ENCODE data around the gene LILRA6. TPM values are rescaled to one million over a fixed set of nuclear protein-coding genes. Genes with fewer than 3 reads are reported as not detected.
"Not testable (repeated sequence)": the region's sequence is repeated elsewhere in the genome, so short reads cannot be mapped to it uniquely, and the experiment has no call there.

The LILRA6 gene
- total RNA-seq: 0.63 and 1.1 TPM in 2 replicates

DNA sequence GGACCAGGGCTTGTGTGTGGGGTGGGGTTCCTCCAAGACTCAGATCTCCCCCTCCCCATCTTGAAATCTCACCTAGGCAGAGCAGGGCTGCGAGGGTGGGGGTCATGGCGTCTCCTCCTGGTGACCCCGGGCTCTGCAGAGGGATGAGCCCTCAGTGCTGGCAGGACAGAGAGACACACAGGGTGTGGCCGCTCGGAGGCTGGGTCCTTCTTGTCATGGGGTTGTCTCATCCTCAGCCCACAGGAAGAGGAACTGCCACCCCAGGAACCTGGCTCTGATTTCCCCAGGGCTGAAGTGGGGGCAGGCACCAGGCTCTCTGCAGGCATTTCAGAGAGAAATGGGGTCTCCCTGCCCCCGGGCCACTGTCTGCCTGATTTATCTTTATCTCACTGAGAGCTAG lies at the start of gene LILRA6:
Gene LILRA6 (minus strand): TSS at position 145 of the 400 bp plus-strand sequence.
- intact Hi-C loops (cut with micrococcal nuclease): not testable (repeated sequence)

GRCh38 chr19:54289160-54289559 lies 46.6 kb upstream of the LILRA6 start:
- intact Hi-C loops (cut with micrococcal nuclease): not testable (repeated sequence)

DNA sequence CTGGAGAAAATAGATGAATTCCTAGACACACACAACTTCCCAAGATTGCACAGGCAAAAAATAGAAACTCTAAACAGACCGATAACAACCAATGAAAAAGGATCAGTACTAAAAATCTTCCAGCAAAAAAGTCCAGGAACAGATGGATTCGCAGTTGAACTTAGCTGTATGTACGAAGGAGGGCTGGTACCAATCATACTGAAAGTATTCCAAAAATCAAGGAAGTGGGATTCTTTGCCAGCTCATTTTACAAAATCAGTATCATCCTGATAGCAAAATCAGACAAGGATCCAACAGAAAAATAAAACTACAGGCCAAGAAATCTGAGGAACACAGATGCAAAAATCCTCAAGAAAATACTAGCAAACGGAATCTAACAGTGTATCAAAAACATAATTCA lies 44.9 kb upstream of the LILRA6 start:
- intact Hi-C loops (cut with micrococcal nuclease): no loop called here

- intact Hi-C loops (cut with micrococcal nuclease): not testable (repeated sequence)
These were observed 43.7 kb upstream of the LILRA6 start for GRCh38 chr19:54286283-54286682.

GRCh38 chr19:54285427-54286056 lies 43.0 kb upstream of the LILRA6 start:
- intact Hi-C loops (cut with micrococcal nuclease): not testable (repeated sequence)

DNA sequence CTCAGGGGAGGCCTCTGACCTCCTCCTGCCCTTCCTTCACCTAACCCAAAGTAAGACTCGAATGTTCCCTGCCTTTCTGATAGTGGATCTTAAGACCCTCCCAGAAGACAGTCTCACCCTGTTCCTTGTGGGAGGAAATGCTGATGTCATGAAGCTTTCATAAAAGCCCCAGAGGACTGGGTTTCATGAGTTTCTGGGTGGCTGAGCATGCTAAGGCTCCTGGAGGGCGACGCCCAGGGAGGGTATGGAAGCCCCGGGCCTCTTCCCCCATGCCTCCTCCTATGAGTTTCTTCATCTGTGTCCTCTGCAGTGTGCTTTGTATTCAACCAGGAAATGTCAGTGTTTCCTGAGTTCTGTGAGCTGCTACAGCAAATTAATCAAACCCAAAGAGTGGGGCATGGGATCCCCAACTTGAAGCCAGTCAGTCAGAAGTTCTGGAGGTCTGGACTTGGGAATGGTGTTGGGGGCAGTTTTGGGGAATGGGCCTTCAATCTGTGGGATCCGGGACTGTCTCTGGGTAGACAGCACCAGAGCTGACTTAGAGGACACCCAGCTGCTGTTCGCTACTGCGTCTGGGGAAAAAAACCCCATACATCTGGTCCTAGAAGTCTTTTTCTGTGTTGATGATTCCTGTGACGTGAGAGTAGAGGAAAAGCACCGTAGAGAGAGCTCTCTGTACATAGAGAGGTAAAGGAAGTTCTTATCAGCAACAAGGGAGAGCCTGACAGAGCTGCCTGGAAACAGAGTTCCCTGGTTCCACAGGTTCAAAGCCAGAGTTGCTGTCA lies 40.3 kb upstream of the LILRA6 start:
- intact Hi-C loops (cut with micrococcal nuclease): no loop called here

DNA sequence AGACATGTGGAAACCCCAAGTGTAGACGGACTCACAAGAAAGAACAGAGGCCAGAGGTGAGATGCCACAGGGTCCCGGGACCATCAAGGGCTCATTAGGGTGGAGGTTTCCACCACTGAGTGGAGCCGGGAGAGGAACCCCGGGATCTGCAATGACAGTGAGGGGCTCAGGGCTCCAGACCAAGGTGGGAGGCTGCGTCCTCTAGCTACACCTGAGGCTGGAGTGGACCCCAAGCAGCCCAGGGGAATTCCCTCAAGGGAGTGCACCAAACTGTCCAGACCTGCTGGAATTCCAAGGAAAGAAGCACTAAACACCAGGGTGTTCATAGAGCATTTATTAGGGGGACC lies 39.1 kb upstream of the LILRA6 start:
- intact Hi-C loops (cut with micrococcal nuclease): not testable (repeated sequence)

GRCh38 chr19:54281007-54281728 lies 38.6 kb upstream of the LILRA6 start, which contains the start of gene LILRB2:
Gene LILRB2, minus strand, starts transcription at chr19:54281110. Its CDS starts 614 bp downstream, at chr19:54280496.
- intact Hi-C loops (cut with micrococcal nuclease): no loop called here

DNA sequence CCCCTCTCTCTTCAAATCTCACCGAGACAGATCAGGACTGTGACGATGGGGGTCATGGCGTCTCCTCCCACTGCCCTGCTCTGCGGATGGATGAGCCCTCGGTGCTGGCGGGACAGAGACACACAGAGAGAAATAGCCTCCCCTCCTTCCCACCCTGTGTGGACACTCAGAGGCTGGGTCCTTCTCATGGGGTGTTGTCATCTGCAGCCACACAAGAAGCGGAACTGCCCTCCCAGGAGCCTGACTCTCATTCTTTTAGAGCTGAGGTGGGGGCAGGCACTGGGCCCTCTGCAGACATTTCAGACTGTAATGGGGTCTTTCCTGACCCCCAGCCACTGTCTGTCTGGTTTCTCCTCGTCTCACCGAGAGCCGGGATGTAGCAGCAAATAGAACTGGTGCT lies 37.9 kb upstream of the LILRA6 start:
- intact Hi-C loops (cut with micrococcal nuclease): not testable (repeated sequence)

- intact Hi-C loops (cut with micrococcal nuclease): not testable (repeated sequence)
These were observed 37.4 kb upstream of the LILRA6 start for GRCh38 chr19:54280025-54280424.

GRCh38 chr19:54279406-54279962 lies 36.9 kb upstream of the LILRA6 start:
- intact Hi-C loops (cut with micrococcal nuclease): no loop called here

- intact Hi-C loops (cut with micrococcal nuclease): not testable (repeated sequence)
These were observed 36.1 kb upstream of the LILRA6 start for GRCh38 chr19:54278571-54279195.

DNA sequence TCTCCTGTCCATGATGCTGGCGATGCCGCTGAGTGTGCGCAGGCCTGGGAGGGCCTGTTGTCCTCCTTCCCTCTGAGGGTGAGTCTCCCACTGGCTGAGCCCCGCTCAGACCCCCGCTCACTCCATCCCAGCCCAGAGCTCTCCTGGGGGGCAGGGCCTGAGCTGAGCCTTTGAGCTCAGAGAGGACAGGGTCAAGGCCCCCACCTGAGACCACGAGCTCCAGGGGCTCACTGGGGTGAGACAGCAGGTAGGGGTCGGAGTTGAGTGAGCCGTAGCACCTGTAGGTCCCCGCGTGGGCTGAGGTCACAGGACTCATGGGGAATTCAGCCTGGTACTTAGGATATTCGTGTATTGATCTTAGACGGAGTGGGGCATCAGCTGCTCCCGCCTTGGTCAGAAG lies 35.5 kb upstream of the LILRA6 start:
- intact Hi-C loops (cut with micrococcal nuclease): not testable (repeated sequence)

DNA sequence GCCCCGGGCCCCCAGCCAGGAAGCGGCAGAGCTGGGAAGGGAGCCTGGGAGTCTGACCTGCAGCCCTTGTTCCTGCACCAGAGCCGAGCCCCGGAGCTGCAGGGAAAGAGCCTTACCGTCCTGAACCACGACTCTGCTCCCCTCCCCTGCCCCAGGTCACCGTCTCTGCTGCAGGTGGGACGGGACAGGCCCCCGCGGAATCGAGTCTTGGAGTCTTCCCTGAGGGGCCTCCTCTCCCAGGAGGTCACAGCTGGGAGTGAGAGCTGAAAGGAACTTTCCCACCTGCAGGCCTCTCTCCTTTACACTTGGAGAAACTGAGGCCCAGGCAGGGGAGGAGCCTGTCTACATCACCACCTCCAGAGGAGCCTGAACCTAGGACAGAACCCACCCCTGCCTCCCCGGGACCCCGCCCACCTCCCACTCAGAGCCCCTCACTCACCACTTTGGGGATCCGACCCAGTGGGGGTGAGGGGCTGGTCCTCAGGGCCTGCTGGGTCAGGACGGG lies 34.6 kb upstream of the LILRA6 start:
- intact Hi-C loops (cut with micrococcal nuclease): not testable (repeated sequence)

GRCh38 chr19:54275951-54276350 lies 33.4 kb upstream of the LILRA6 start:
- intact Hi-C loops (cut with micrococcal nuclease): no loop called here

- intact Hi-C loops (cut with micrococcal nuclease): not testable (repeated sequence)
These were observed 31.9 kb upstream of the LILRA6 start for GRCh38 chr19:54274516-54274915.

GRCh38 chr19:54273821-54274220 lies 31.2 kb upstream of the LILRA6 start:
- intact Hi-C loops (cut with micrococcal nuclease): no loop called here

GRCh38 chr19:54272181-54272580 lies 29.6 kb upstream of the LILRA6 start:
- intact Hi-C loops (cut with micrococcal nuclease): not testable (repeated sequence)

GRCh38 chr19:54271587-54271986 lies 29.0 kb upstream of the LILRA6 start:
- intact Hi-C loops (cut with micrococcal nuclease): not testable (repeated sequence)

GRCh38 chr19:54271106-54271505 lies 28.5 kb upstream of the LILRA6 start:
- intact Hi-C loops (cut with micrococcal nuclease): no loop called here

GRCh38 chr19:54268936-54269335 lies 26.3 kb upstream of the LILRA6 start:
- intact Hi-C loops (cut with micrococcal nuclease): no loop called here
